Tibial nerve (tissue), 4 donors: ENCODE measurements around the gene FGF14. TPM values are rescaled to one million over a fixed set of nuclear protein-coding genes. Genes with fewer than 3 reads are reported as not detected.

Experiments
- DNase-seq, 2 donors: peaks; one replicate each; pipeline ENCODE4 v3.0.0-alpha.2; 2019; ENCODE audit warnings: low spot score in 2 of 2
- H3K27ac ChIP-seq, 4 donors: fragments of 200-600 bp; sonication (generic) in 3 of 4; one replicate each; pipeline ENCODE4 v1.5.1; 2017 to 2019; ENCODE audit warnings: mild to moderate bottlenecking in 1 of 4
- H3K27me3 ChIP-seq, 2 donors: fragments of 200-600 bp; sonication (generic) in 1 of 2; one replicate each; pipeline versions ENCODE4 v1.5.1 to v1.6.0; 2017 to 2019
- H3K36me3 ChIP-seq, 3 donors: fragments of 200-600 bp; sonication (generic); one replicate each; pipeline ENCODE4 v1.5.1; 2018 to 2019
- H3K4me1 ChIP-seq, 4 donors: fragments of 200-600 bp; sonication (generic) in 3 of 4; one replicate each; pipeline ENCODE4 v1.5.1; 2017 to 2019
- H3K4me3 ChIP-seq, 4 donors: fragments of 200-600 bp; sonication (generic) in 3 of 4; one replicate each; pipeline ENCODE4 v1.5.1; 2017 to 2019; ENCODE audit warnings: mild to moderate bottlenecking in 1 of 4, moderate library complexity in 1 of 4
- H3K9me3 ChIP-seq, 4 donors: fragments of 200-600 bp; sonication (generic) in 3 of 4; one replicate each; pipeline ENCODE4 v1.5.1; 2017 to 2019
- CTCF ChIP-seq, 5 experiments: fragments of 200-600 bp in 3 of 5; fragments of 450-650 bp in 2 of 5; sonication (generic) in 3 of 5; IDR thresholded peaks; one replicate each; pipeline ENCODE4 v1.5.1; 2016 to 2019; ENCODE audit warnings: antibody characterized with exemption in 5 of 5, mild to moderate bottlenecking in 3 of 5, moderate library complexity in 2 of 5
- EP300 ChIP-seq, 2 donors: sonication (generic); formaldehyde crosslinking; IDR thresholded peaks; one replicate each; pipeline ENCODE4 v1.6.1; 2017; ENCODE audit warnings: antibody characterized with exemption in 2 of 2, mild to moderate bottlenecking in 1 of 2
- POLR2A ChIP-seq, 2 donors: fragments of 450-650 bp; IDR thresholded peaks; one replicate each; pipeline ENCODE4 v1.6.1; 2017; ENCODE audit warnings: antibody characterized with exemption in 2 of 2, mild to moderate bottlenecking in 2 of 2, moderate library complexity in 2 of 2
- WGBS, 2 donors: methylation state at CpG; one replicate each; pipeline ENCODE4 v1.1.5; 2018; 5-methylcytosine and 5-hydroxymethylcytosine counted together
- total RNA-seq, 4 donors: library from RNA; depleted of rRNA; stranded (reverse); fragments of >200 nt; gene quantifications; one replicate each; pipeline ENCODE4 v1.1.0, GENCODE V29; 2016

The FGF14 gene
- total RNA-seq, 4 donors from 2014 or later = 0.20 to 2.1 (median 0.21) TPM; not detected in 1

GRCh38 chr13:102132777-102133295 is 269.0 kb downstream of the FGF14 start:
- DNase-seq = no peak
- no peaks in the 10 kb centered on the region for H3K4me1 ChIP-seq
- 62 to 69% methylated on average over 3 of the region's 3 CpGs for WGBS, 2 donors
- H3K36me3 ChIP-seq = no peaks in the 10 kb centered on the region
- H3K9me3 ChIP-seq = no peaks in the 10 kb centered on the region
- no peak overlapping the region for H3K27ac ChIP-seq
- TF ChIP-seq POLR2A (IDR thresholded peaks at IDR 0.05) (no peak), EP300 (IDR thresholded peaks at IDR 0.05) (no peak), CTCF (IDR thresholded peaks at IDR 0.05) (no peak)
- no peaks in the 10 kb centered on the region for H3K27me3 ChIP-seq
- no peak overlapping the region for H3K4me3 ChIP-seq

DNA sequence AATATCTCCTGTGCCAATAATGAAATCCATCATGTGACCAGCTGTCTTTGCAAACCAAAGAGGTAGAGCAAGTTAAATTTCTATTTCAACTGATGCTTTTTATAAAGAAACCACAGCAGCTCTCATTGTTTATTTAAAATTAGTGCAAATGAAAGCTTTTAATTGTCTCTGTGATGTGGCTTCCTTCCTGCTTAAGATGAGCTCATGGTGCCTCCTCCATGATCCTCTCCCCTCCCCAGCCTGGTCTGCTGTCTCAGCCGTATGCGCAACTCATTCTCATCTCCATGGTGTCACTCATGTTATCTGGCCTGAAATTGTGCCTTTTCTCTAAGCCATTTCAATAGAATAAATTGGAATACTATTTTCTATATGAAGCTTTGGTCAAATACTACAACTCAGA is 270.6 kb downstream of the FGF14 start:
- TF ChIP-seq POLR2A (IDR thresholded peaks at IDR 0.05) (no peak), CTCF (IDR thresholded peaks at IDR 0.05) (no peak), EP300 (IDR thresholded peaks at IDR 0.05) (no peak)
- DNase-seq = no peak
- no peaks in the 10 kb centered on the region for H3K4me1 ChIP-seq
- H3K27ac ChIP-seq = no peak overlapping the region
- no peaks in the 10 kb centered on the region for H3K27me3 ChIP-seq
- H3K9me3 ChIP-seq = no peaks in the 10 kb centered on the region
- WGBS, 2 donors = 66 to 82% methylated on average over 2 of the region's 2 CpGs
- no peaks in the 10 kb centered on the region for H3K36me3 ChIP-seq
- no peak overlapping the region for H3K4me3 ChIP-seq

GRCh38 chr13:102128216-102128810 is 273.5 kb downstream of the FGF14 start:
- Histone ChIP-seq H3K27ac (no peak overlapping the region), H3K4me3 (no peak overlapping the region), H3K4me1 (no peaks in the 10 kb centered on the region), H3K9me3 (no peaks in the 10 kb centered on the region), H3K27me3 (no peaks in the 10 kb centered on the region), H3K36me3 (no peaks in the 10 kb centered on the region)
- DNase-seq = no peak
- 67 to 71% methylated on average over 4 of the region's 4 CpGs for WGBS, 2 donors
- no peak for TF ChIP-seq EP300 (IDR thresholded peaks at IDR 0.05)
- TF ChIP-seq POLR2A (IDR thresholded peaks at IDR 0.05) = no peak
- no peak for TF ChIP-seq CTCF (IDR thresholded peaks at IDR 0.05)

DNA sequence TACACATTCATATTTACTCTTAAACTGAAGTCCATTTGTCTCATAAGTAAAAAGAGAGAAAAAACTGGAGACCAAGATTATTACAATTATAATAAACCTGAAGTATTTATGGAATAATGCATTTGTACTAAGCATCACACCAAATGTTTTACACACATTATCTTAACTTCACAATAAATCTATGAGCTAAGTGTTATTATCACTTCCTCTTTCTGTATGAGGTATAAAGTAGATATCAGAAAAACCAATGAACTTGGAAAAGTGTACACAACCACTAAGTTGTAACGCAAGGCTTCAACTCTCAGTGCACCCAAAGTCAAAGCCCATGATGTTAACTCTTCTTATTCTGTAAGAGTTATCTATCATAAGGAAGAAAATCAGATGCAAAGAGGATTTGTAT is 274.7 kb downstream of the FGF14 start:
- no peaks in the 10 kb centered on the region for H3K9me3 ChIP-seq

More for the DNA sequence above, 274.7 kb downstream of the FGF14 start:
- H3K27me3 ChIP-seq = no peaks in the 10 kb centered on the region
- H3K36me3 ChIP-seq = no peaks in the 10 kb centered on the region
- no peak overlapping the region for H3K27ac ChIP-seq
- no peaks in the 10 kb centered on the region for H3K4me1 ChIP-seq
- no peak for DNase-seq
- no peak for TF ChIP-seq CTCF (IDR thresholded peaks at IDR 0.05)
- no peak for TF ChIP-seq EP300 (IDR thresholded peaks at IDR 0.05)
- TF ChIP-seq POLR2A (IDR thresholded peaks at IDR 0.05) = no peak
- no peak overlapping the region for H3K4me3 ChIP-seq
- WGBS, 2 donors = 38 to 45% methylated on average over 1 of the region's 1 CpG
